ENCODE data around the gene LAX1.

LAX1 gene

DNA sequence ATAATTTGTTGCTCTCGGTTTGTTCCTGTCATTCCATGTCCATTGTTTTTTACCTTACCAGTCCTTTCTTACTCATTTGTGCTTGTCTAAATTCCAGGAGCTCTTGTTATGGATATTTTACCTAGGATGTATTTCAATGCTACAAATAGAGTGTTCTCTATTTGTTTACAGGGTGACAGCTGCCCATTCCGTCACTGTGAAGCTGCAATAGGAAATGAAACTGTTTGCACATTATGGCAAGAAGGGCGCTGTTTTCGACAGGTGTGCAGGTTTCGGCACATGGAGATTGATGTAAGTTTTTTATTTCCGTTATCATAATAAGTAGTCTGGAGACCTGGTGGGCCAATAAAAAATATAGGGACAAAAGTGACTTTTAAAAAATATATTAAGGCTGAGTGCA is 53.4 kb downstream of the LAX1 start:
- no peak for DNase-seq

DNA sequence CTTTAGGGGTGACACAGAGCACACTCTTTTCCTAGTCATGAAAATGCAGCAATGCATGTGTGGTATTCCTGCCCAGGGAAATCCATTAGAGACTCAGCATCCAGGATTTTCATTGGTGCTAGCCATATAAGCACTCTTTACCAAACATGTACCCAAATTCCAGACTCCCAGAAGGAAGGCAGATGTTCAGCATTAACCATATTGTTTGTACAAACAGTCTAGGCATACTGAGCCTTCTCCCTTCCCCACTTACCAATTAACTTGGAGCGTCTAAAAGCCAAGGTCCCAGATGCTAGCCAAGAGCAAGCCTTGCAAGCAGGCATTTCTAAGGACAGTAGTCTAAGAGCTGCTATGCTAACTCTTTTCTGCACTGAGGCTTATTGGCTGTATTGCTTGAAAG is 58.3 kb downstream of the LAX1 start:
- DNase-seq = no peak
